ENCODE data around the gene LPCAT1. TPM values are rescaled to one million over a fixed set of nuclear protein-coding genes. Genes with fewer than 3 reads are reported as not detected.

The LPCAT1 gene
- total and polyA plus RNA-seq, 2 donors (not counting 3 experiments of a cell fraction or from before 2014, with no cell fraction given), result 28.9 to 57.2 TPM

DNA sequence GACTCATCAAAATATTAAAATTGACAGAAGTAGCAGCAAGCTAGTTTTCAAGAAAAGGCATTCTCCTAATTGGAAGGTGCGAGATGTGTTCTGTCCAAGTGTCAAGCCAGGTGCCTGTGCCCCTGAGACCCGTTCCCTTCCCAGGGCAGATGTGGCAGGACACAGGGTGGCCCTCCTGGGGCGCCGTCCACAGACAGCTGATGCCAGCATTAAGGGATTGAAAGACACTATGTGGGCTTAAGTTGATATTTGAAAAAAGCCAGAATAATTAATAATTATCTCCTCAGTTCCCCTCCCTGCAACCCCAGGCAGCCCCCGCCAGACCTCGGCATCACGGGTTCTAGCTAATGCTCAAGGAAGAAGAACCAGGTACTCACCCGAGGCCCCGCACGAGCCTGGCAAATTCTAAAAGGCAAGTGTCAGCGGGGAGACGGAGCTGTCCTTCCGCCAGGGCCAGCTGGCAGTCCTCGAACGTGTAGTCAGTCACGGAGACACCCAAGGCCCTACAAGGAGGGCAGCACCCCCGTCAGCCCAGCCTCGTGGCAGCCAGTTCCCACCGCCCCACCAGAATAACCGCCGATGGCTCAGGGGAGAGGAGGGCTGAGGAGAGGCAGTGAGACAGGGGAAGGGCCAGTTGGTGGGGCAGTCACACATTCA, 49.4 kb downstream of the LPCAT1 start:
- dilution Hi-C loops (cut with MboI; ENCODE audit: extremely low pct_ligation_motif_present, low sequenced_read_pairs), result no loop called here
- no TSS peak for BruUV-seq (replicated peaks)
- CTCF ChIA-PET, result no interaction called here

More for the DNA sequence above, 49.4 kb downstream of the LPCAT1 start:
- no peaks in the 10 kb centered on the region for H3K79me2 ChIP-seq (ENCODE audit: control insufficient read depth, insufficient read depth, low read length)
- H3K27me3 ChIP-seq (ENCODE audit: control insufficient read depth in 2 of 2, insufficient read depth in 2 of 2, low read length in 2 of 2), result no peaks in the 10 kb centered on the region
- TF ChIP-seq GATA2 (IDR thresholded peaks at IDR 0.05; ENCODE audit: insufficient read depth, insufficient read length, low read depth, low read length), result no peak
- TF ChIP-seq, protein P1, sequence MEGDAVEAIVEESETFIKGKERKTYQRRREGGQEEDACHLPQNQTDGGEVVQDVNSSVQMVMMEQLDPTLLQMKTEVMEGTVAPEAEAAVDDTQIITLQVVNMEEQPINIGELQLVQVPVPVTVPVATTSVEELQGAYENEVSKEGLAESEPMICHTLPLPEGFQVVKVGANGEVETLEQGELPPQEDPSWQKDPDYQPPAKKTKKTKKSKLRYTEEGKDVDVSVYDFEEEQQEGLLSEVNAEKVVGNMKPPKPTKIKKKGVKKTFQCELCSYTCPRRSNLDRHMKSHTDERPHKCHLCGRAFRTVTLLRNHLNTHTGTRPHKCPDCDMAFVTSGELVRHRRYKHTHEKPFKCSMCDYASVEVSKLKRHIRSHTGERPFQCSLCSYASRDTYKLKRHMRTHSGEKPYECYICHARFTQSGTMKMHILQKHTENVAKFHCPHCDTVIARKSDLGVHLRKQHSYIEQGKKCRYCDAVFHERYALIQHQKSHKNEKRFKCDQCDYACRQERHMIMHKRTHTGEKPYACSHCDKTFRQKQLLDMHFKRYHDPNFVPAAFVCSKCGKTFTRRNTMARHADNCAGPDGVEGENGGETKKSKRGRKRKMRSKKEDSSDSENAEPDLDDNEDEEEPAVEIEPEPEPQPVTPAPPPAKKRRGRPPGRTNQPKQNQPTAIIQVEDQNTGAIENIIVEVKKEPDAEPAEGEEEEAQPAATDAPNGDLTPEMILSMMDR (IDR thresholded peaks at IDR 0.05; ENCODE audit: extremely low read depth in 1 of 2, insufficient read depth in 1 of 2, low read depth in 1 of 2, low read length in 2 of 2), result no peak
- no peak for TF ChIP-seq EZH2 (IDR thresholded peaks at IDR 0.05; ENCODE audit: borderline replicate concordance, low read depth, low read length, severe bottlenecking)
- TF ChIP-seq JUN (IDR thresholded peaks at IDR 0.05; ENCODE audit: borderline replicate concordance, insufficient read depth, insufficient read length, low read depth), result no peak
- TF ChIP-seq MYC (IDR thresholded peaks at IDR 0.05; ENCODE audit: low read depth, low read length), result no peak
- TF ChIP-seq POLR2A (IDR thresholded peaks at IDR 0.05; ENCODE audit: low read depth, low read length), result no peak
- no peak for TF ChIP-seq POLR2AphosphoS5 (IDR thresholded peaks at IDR 0.05; ENCODE audit: insufficient read depth, low read depth, low read length)
- TF ChIP-seq, protein P2, sequence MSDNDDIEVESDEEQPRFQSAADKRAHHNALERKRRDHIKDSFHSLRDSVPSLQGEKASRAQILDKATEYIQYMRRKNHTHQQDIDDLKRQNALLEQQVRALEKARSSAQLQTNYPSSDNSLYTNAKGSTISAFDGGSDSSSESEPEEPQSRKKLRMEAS (IDR thresholded peaks at IDR 0.05; ENCODE audit: insufficient read depth, insufficient read length), result no peak
- no peak for TF ChIP-seq FOS (IDR thresholded peaks at IDR 0.05; ENCODE audit: borderline replicate concordance, insufficient read depth, low read length)
- H3K9me3 ChIP-seq (replicated peaks; ENCODE audit: control insufficient read depth, insufficient read depth, low read length), result no peaks in the 10 kb centered on the region
- H2AFZ ChIP-seq (ENCODE audit: low read depth, low read length), result no peak overlapping the region
- H3K9me1 ChIP-seq (replicated peaks; ENCODE audit: control insufficient read depth, extremely low read depth, insufficient read depth, low read length), result no peaks in the 10 kb centered on the region
- FAIRE-seq (no peak), DNase-seq (ENCODE audit: low read depth, low spot score) (no peak)
- H3K36me3 ChIP-seq (ENCODE audit: control insufficient read depth in 2 of 2, extremely low read depth in 1 of 2, insufficient read depth in 2 of 2, low read length in 2 of 2), result peaks cover 2 to 24% of the 10 kb centered on the region in 2 experiments
- intact Hi-C loops (cut with micrococcal nuclease), result no loop called here
- H3K27ac ChIP-seq (ENCODE audit: insufficient read depth, low read depth, low read length), result no peak overlapping the region
- POLR2A ChIA-PET, result no interaction called here
- no peaks in the 10 kb centered on the region for H3K4me1 ChIP-seq (ENCODE audit: control insufficient read depth, extremely low read depth, insufficient read depth, low read length)
- no peak overlapping the region for H3K4me3 ChIP-seq (replicated peaks in 1 of 3; ENCODE audit: insufficient read depth in 1 of 3, low read depth in 1 of 3, low read length in 3 of 3)
- no peak overlapping the region for H3K4me2 ChIP-seq (ENCODE audit: insufficient read depth, low read length)
- no peak overlapping the region for H3K9ac ChIP-seq (replicated peaks; ENCODE audit: extremely low read depth, insufficient read depth, low read length)
- H4K20me1 ChIP-seq (replicated peaks; ENCODE audit: control insufficient read depth, extremely low read depth, insufficient read depth, low read length), result no peaks in the 10 kb centered on the region
